Tibial nerve (tissue), 3 donors: ENCODE measurements around the gene CHMP1A.

ENCODE experiments used
- CTCF ChIP-seq, 5 experiments: fragments of 200-600 bp in 3 of 5; fragments of 450-650 bp in 2 of 5; sonication (generic) in 3 of 5; IDR thresholded peaks; one replicate each; pipeline ENCODE4 v1.5.1; 2016 to 2019; ENCODE audit warnings: antibody characterized with exemption in 5 of 5, mild to moderate bottlenecking in 3 of 5, moderate library complexity in 2 of 5
- POLR2A ChIP-seq, 2 donors: fragments of 450-650 bp; IDR thresholded peaks; one replicate each; pipeline ENCODE4 v1.6.1; 2017; ENCODE audit warnings: antibody characterized with exemption in 2 of 2, mild to moderate bottlenecking in 2 of 2, moderate library complexity in 2 of 2

GRCh38 chr16:89653656-89654295, 3.7 kb downstream of the CHMP1A start:
- TF ChIP-seq CTCF (IDR thresholded peaks at IDR 0.05): no peak
- no peak for TF ChIP-seq POLR2A (IDR thresholded peaks at IDR 0.05)
